Natural killer cell (primary cell): ENCODE data around the gene ITPR1. TPM values are rescaled to one million over a fixed set of nuclear protein-coding genes. Genes with fewer than 3 reads are reported as not detected.

Experiments used
- ATAC-seq, 3 donors: fragments of 150-1000 bp in 2 of 3; fragments of 200-7000 bp in 1 of 3; cut with Tn5 transposase; 1 replicate in 1 of 3; 2 replicates in 2 of 3; pipeline ENCODE4 v1.10.0; 2021; ENCODE audit warnings: mild to moderate bottlenecking in 2 of 3, moderate library complexity in 2 of 3
- DNase-seq, 2 donors: peaks; one replicate each; pipeline versions ENCODE4 v3.0.0 to v3.0.0-alpha.2; 2013 to 2021; ENCODE audit warnings: mixed read lengths in 1 of 2
- H3K27ac ChIP-seq: one replicate; pipeline ENCODE4 v1.5.1; 2013; ENCODE audit warnings: mild to moderate bottlenecking, low read length
- H3K27me3 ChIP-seq: one replicate; pipeline ENCODE4 v1.6.1; 2013; ENCODE audit warnings: low read length; ENCODE audit not compliant: control insufficient read depth, insufficient read depth
- H3K36me3 ChIP-seq: one replicate; pipeline ENCODE4 v1.6.1; 2013; ENCODE audit warnings: low read length; ENCODE audit not compliant: control insufficient read depth, insufficient read depth
- H3K4me1 ChIP-seq: one replicate; pipeline ENCODE4 v1.6.1; 2013; ENCODE audit warnings: low read length; ENCODE audit not compliant: control insufficient read depth, insufficient read depth
- H3K4me3 ChIP-seq: one replicate; pipeline ENCODE4 v1.5.1; 2013; ENCODE audit warnings: low read length
- H3K9me3 ChIP-seq: one replicate; pipeline ENCODE4 v1.6.1; 2013; ENCODE audit warnings: low read length; ENCODE audit not compliant: control insufficient read depth, insufficient read depth
- H3K27ac Mint-ChIP-seq, 2 donors: one replicate each; pipeline ENCODE4 v1.8.0; 2022; ENCODE audit warnings: mild to moderate bottlenecking in 2 of 2, mixed read lengths in 2 of 2, moderate library complexity in 1 of 2
- H3K27me3 Mint-ChIP-seq, 2 donors: one replicate each; pipeline ENCODE4 v1.8.0; 2022; ENCODE audit warnings: low read depth in 2 of 2, mixed read lengths in 2 of 2
- H3K36me3 Mint-ChIP-seq: one replicate; pipeline ENCODE4 v1.8.0; 2022; ENCODE audit warnings: mixed read lengths
- H3K4me1 Mint-ChIP-seq, 2 donors: one replicate each; pipeline ENCODE4 v1.8.0; 2022; ENCODE audit warnings: mixed read lengths in 2 of 2
- H3K4me3 Mint-ChIP-seq: one replicate; pipeline ENCODE4 v1.8.0; 2022; ENCODE audit warnings: mild to moderate bottlenecking, moderate library complexity, mixed read lengths
- H3K9me3 Mint-ChIP-seq, 2 donors: one replicate each; pipeline ENCODE4 v1.8.0; 2022; ENCODE audit warnings: mixed read lengths in 2 of 2
- CTCF ChIP-seq: fragments of 200-600 bp; IDR thresholded peaks from one replicate; pipeline ENCODE4 v1.8.0; 2022; ENCODE audit warnings: antibody characterized with exemption
- WGBS: methylation state at CpG from one replicate; pipeline ENCODE4 v1.1.7; 2013; ENCODE audit warnings: missing lambda C conversion rate; ENCODE audit not compliant: insufficient coverage; 5-methylcytosine and 5-hydroxymethylcytosine counted together
- intact Hi-C: fragments of 100-400 bp; cut with micrococcal nuclease; formaldehyde crosslinking; loops from one replicate; pipeline ENCODE4 v1.14.2; 2022
- total RNA-seq, 4 donors: library from RNA; stranded (reverse); fragments of 120-200 nt in 1 of 4; gene quantifications; one replicate each; pipeline versions ENCODE4 v1.2.3 to v1.2.4, GENCODE V29; 2013 to 2022

Gene ITPR1
- total RNA-seq, 3 donors from 2014 or later (not counting 1 experiment from before 2014, with no cell fraction given) = 86.7 to 123 (median 94.8) TPM

GRCh38 chr3:4730719-4731118 is 237.6 kb downstream of the ITPR1 start:
- no peaks in the 10 kb centered on the region for H3K27me3 ChIP-seq
- H3K9me3 ChIP-seq = no peaks in the 10 kb centered on the region
- Mint-ChIP-seq H3K4me1 (peaks cover 9 to 10% of the 10 kb centered on the region in 2 donors), H3K4me3 (no peak overlapping the region), H3K27me3 (no peaks in the 10 kb centered on the region), H3K27ac (no peak overlapping the region), H3K9me3 (no peaks in the 10 kb centered on the region), H3K36me3 (peaks cover 5% of the 10 kb centered on the region)
- no peak overlapping the region for H3K4me3 ChIP-seq
- no peak for DNase-seq
- WGBS = 93% methylated on average over 7 of the region's 7 CpGs
- TF ChIP-seq CTCF = no peak
- H3K4me1 ChIP-seq = no peaks in the 10 kb centered on the region
- no peak for ATAC-seq
- intact Hi-C loops = no loop called here
- no peak overlapping the region for H3K27ac ChIP-seq
- peaks cover 5% of the 10 kb centered on the region for H3K36me3 ChIP-seq

GRCh38 chr3:4731543-4732111 is 238.5 kb downstream of the ITPR1 start:
- H3K4me1 ChIP-seq = peaks cover 5% of the 10 kb centered on the region
- no peak for DNase-seq
- peaks cover 15 to 17% of the 10 kb centered on the region in 2 donors for H3K4me1 Mint-ChIP-seq
- ATAC-seq = no peak
- no peak for TF ChIP-seq CTCF
- H3K36me3 ChIP-seq = peaks cover 5% of the 10 kb centered on the region
- H3K27me3 Mint-ChIP-seq = no peaks in the 10 kb centered on the region
- no peak overlapping the region for H3K27ac ChIP-seq
- no peaks in the 10 kb centered on the region for H3K9me3 Mint-ChIP-seq
- H3K27ac Mint-ChIP-seq = no peak overlapping the region
- no peak overlapping the region for H3K4me3 ChIP-seq
- intact Hi-C loops = no loop called here
- H3K27me3 ChIP-seq = no peaks in the 10 kb centered on the region
- no peak overlapping the region for H3K4me3 Mint-ChIP-seq
- peaks cover 5% of the 10 kb centered on the region for H3K36me3 Mint-ChIP-seq
- 94% methylated on average over 6 of the region's 6 CpGs for WGBS
- no peaks in the 10 kb centered on the region for H3K9me3 ChIP-seq

DNA sequence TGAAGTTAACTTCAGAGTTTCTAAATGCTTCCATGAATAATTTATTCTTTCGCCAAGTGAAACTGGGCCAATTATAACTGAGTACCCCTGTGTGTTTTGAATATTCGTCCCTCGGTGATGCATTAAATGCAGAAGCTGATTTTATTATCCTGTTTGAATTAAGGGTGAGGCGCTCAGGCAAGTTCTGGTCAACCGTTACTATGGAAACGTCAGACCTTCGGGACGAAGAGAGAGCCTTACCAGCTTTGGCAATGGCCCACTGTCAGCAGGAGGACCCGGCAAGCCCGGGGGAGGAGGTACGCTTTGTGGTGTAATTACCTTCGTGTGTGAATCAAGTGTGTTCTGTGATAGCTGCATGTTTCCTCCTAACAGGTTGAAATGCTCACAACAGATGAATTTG is 239.8 kb downstream of the ITPR1 start:
- Histone ChIP-seq H3K4me3 (no peak overlapping the region), H3K4me1 (peaks cover 17% of the 10 kb centered on the region), H3K9me3 (no peaks in the 10 kb centered on the region), H3K27me3 (no peaks in the 10 kb centered on the region), H3K36me3 (peaks cover 5% of the 10 kb centered on the region), H3K27ac (no peak overlapping the region)
- no peak overlapping the region for H3K4me3 Mint-ChIP-seq
- H3K27ac Mint-ChIP-seq = no peak overlapping the region
- TF ChIP-seq CTCF = no peak
- peaks cover 22 to 30% of the 10 kb centered on the region in 2 donors for H3K4me1 Mint-ChIP-seq
- no peaks in the 10 kb centered on the region for H3K27me3 Mint-ChIP-seq
- WGBS = 97% methylated on average over 12 of the region's 12 CpGs
- intact Hi-C loops = no loop called here
- H3K9me3 Mint-ChIP-seq = no peaks in the 10 kb centered on the region
- ATAC-seq (no peak), DNase-seq (no peak)
- H3K36me3 Mint-ChIP-seq = peaks cover 5% of the 10 kb centered on the region

DNA sequence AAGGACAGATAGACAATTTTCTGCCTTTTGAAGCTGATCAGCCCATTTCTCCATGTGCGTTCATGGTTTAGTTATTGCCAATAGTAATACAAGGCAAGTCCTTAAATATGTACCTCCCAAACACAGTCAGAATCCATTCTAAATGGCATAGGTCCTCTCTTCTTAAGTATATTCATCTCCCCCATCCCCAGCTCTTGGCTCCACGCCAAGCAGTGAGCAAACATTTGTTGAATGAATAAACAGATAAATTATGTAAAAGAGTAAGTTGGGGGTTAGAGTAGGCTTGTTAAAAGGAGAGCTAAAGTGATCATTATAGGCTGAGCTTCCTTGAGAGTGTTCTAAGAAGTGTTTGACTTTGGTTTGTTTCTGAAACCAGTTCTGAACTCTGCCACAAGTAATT is 241.3 kb downstream of the ITPR1 start:
- Mint-ChIP-seq H3K27ac (no peak overlapping the region), H3K36me3 (peaks cover 5% of the 10 kb centered on the region), H3K9me3 (no peaks in the 10 kb centered on the region), H3K27me3 (no peaks in the 10 kb centered on the region), H3K4me1 (peaks cover 35 to 45% of the 10 kb centered on the region in 2 donors), H3K4me3 (no peak overlapping the region)
- H3K27ac ChIP-seq = no peak overlapping the region
- H3K27me3 ChIP-seq = no peaks in the 10 kb centered on the region
- H3K36me3 ChIP-seq = peaks cover 5% of the 10 kb centered on the region
- TF ChIP-seq CTCF = no peak
- DNase-seq (no peak), ATAC-seq (no peak)
- H3K4me1 ChIP-seq = peaks cover 32% of the 10 kb centered on the region
- peaks cover 3% of the 10 kb centered on the region for H3K9me3 ChIP-seq
- intact Hi-C loops = no loop called here
- WGBS = 95% methylated on average over 1 of the region's 2 CpGs
- no peak overlapping the region for H3K4me3 ChIP-seq
